ENCODE results near the gene FKBP1B.
"Not testable (repeated sequence)": the region's sequence is repeated elsewhere in the genome, so short reads cannot be mapped to it uniquely, and the experiment has no call there.

The FKBP1B gene

GRCh38 chr2:24105816-24106215 is 56.3 kb downstream of the FKBP1B start:
- no peak for DNase-seq

- no peak for DNase-seq
These were observed 57.2 kb downstream of the FKBP1B start for GRCh38 chr2:24106786-24107185.

- DNase-seq = no peak
These were observed 57.8 kb downstream of the FKBP1B start for GRCh38 chr2:24107336-24107735.

GRCh38 chr2:24109431-24109830 is 59.9 kb downstream of the FKBP1B start:
- DNase-seq = not testable (repeated sequence)

- no peak for DNase-seq
These were observed 61.2 kb downstream of the FKBP1B start for GRCh38 chr2:24110660-24111303.

GRCh38 chr2:24111407-24111901 is 61.9 kb downstream of the FKBP1B start:
- no peak for DNase-seq
